Breast epithelium (tissue), 3 donors: ENCODE measurements around the gene MAFG.

Experiments used
- POLR2A ChIP-seq: fragments of 450-650 bp; IDR thresholded peaks from one replicate; pipeline ENCODE4 v1.6.1; 2016; ENCODE audit warnings: antibody characterized with exemption, mild to moderate bottlenecking, moderate library complexity
- POLR2AphosphoS5 ChIP-seq, 3 donors: sonication (generic); formaldehyde crosslinking; IDR thresholded peaks; one replicate each; pipeline ENCODE4 v1.6.1; 2017; ENCODE audit warnings: antibody characterized with exemption in 3 of 3

DNA sequence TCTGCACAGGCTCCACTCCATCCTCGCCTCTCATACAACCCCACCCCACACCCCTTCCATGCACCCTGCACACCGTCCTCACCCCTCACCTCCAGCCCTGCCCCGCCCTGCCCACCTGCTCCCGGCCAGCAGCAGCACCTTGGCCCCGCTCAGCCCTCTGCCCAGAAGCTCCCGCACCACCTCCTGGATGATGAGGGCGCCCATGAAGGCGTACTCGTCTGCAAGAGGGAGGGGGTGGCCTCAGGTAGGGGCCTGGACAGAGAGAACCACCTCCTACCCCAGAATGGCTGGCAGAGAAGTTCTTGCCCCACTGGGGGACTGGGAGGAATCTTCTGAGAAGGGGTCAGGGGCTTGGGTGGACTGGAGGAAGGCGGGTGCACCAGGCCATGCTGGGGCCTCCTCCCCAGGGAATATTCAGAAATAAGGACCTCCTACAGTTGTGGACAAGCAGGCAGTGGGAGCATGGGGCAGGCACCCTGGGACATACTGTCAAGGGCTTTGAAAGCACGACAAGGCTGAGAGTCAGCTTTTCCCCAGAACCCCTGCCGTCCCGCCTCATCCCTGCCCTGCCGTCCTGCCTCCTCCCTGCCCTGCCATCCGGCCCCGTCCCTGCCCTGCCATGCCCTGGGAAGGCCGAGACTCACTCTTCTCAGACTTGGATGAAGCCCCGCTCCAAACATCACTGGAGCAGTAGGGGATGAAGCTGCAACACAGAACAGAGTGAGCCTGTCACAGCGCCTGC lies 30.3 kb upstream of the MAFG start:
- TF ChIP-seq POLR2A (no peak), POLR2AphosphoS5 (IDR thresholded peaks at IDR 0.05) (no peak)
